DND-41 (cell line): Measurements from ENCODE around the gene OBI1.

Source experiments
- CTCF ChIP-seq: IDR thresholded peaks from 2 replicates; pipeline ENCODE4 v1.5.1; 2012; ENCODE audit warnings: borderline replicate concordance, low read length, moderate library complexity, mild to moderate bottlenecking; ENCODE audit not compliant: poor library complexity, severe bottlenecking; ENCODE audit errors: extremely low read depth
- EZH2 ChIP-seq: IDR thresholded peaks from 3 replicates; pipeline ENCODE4 v1.6.1; 2012; ENCODE audit warnings: borderline replicate concordance, low read depth, mild to moderate bottlenecking, moderate library complexity, low read length, inconsistent platforms; ENCODE audit not compliant: severe bottlenecking

GRCh38 chr13:78604782-78605611 is 54.0 kb downstream of the OBI1 start:
- TF ChIP-seq CTCF (peak; percentile 21), EZH2 (no peak)
